ENCODE results near the gene CMTM2. TPM values are rescaled to one million over a fixed set of nuclear protein-coding genes. Genes with fewer than 3 reads are reported as not detected.

CMTM2 gene
- total RNA-seq, 1 donor from 2014 or later = not detected

- H3K4me1 ChIP-seq = peaks cover 10% of the 10 kb centered on the region
- H3K4me3 ChIP-seq = no peak overlapping the region
- H3K27ac ChIP-seq (replicated peaks) = no peak overlapping the region
- H3K9me3 ChIP-seq (replicated peaks) = no peaks in the 10 kb centered on the region
- no peak for DNase-seq
- TF ChIP-seq, protein P1, sequence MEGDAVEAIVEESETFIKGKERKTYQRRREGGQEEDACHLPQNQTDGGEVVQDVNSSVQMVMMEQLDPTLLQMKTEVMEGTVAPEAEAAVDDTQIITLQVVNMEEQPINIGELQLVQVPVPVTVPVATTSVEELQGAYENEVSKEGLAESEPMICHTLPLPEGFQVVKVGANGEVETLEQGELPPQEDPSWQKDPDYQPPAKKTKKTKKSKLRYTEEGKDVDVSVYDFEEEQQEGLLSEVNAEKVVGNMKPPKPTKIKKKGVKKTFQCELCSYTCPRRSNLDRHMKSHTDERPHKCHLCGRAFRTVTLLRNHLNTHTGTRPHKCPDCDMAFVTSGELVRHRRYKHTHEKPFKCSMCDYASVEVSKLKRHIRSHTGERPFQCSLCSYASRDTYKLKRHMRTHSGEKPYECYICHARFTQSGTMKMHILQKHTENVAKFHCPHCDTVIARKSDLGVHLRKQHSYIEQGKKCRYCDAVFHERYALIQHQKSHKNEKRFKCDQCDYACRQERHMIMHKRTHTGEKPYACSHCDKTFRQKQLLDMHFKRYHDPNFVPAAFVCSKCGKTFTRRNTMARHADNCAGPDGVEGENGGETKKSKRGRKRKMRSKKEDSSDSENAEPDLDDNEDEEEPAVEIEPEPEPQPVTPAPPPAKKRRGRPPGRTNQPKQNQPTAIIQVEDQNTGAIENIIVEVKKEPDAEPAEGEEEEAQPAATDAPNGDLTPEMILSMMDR (IDR thresholded peaks at IDR 0.05; ENCODE audit: borderline replicate concordance) = peak; percentile 59
- intact Hi-C loops (cut with micrococcal nuclease) = no loop called here
- H3K36me3 ChIP-seq = no peaks in the 10 kb centered on the region
- H3K27me3 ChIP-seq (ENCODE audit: low read depth) = no peaks in the 10 kb centered on the region
These were observed 9.9 kb downstream of the CMTM2 start for GRCh38 chr16:66588981-66589713.

GRCh38 chr16:66590322-66590721, 11.1 kb downstream of the CMTM2 start:
- no peaks in the 10 kb centered on the region for H3K36me3 ChIP-seq
- peaks cover 8% of the 10 kb centered on the region for H3K4me1 ChIP-seq
- H3K27me3 ChIP-seq (ENCODE audit: low read depth) = no peaks in the 10 kb centered on the region
- intact Hi-C loops (cut with micrococcal nuclease) = no loop called here
- TF ChIP-seq, protein P1 (IDR thresholded peaks at IDR 0.05; ENCODE audit: borderline replicate concordance) = no peak
- H3K4me3 ChIP-seq = no peak overlapping the region
- no peaks in the 10 kb centered on the region for H3K9me3 ChIP-seq (replicated peaks)
- no peak for DNase-seq
- H3K27ac ChIP-seq (replicated peaks) = no peak overlapping the region

DNA sequence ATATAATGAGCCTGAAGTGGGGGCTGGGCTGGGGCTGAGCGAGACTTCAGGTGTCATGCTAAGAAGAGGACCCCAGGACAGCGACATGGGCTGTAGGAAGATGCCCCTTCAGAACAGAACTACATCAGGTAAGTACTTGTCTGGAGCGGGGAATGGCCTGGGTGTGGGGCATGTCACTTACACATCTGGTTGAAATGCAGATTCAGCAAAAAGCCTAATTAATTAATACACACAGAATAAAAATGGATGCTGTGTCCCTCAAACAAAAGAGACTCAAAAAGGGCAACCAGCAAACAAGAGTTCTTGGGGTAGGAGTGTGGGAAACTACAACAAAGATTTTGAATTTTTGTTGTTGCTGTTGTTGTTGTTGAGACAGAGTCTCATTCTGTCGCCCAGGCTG, 11.8 kb downstream of the CMTM2 start:
- TF ChIP-seq, protein P1 (IDR thresholded peaks at IDR 0.05; ENCODE audit: borderline replicate concordance) = no peak
- DNase-seq = no peak
- H3K27ac ChIP-seq (replicated peaks) = no peak overlapping the region
- intact Hi-C loops (cut with micrococcal nuclease) = no loop called here
- no peak overlapping the region for H3K4me3 ChIP-seq
- no peaks in the 10 kb centered on the region for H3K36me3 ChIP-seq
- no peaks in the 10 kb centered on the region for H3K9me3 ChIP-seq (replicated peaks)
- no peaks in the 10 kb centered on the region for H3K27me3 ChIP-seq (ENCODE audit: low read depth)
- peaks cover under 1% of the 10 kb centered on the region for H3K4me1 ChIP-seq

- intact Hi-C loops (cut with micrococcal nuclease) = no loop called here
- Histone ChIP-seq H3K4me1 (no peaks in the 10 kb centered on the region), H3K4me3 (no peak overlapping the region), H3K9me3 (replicated peaks) (no peaks in the 10 kb centered on the region), H3K36me3 (no peaks in the 10 kb centered on the region), H3K27ac (replicated peaks) (no peak overlapping the region), H3K27me3 (ENCODE audit: low read depth) (no peaks in the 10 kb centered on the region)
- DNase-seq = no peak
- TF ChIP-seq, protein P1 (IDR thresholded peaks at IDR 0.05; ENCODE audit: borderline replicate concordance) = no peak
These were observed 13.0 kb downstream of the CMTM2 start for GRCh38 chr16:66592241-66592640.

- TF ChIP-seq, protein P1 (IDR thresholded peaks at IDR 0.05; ENCODE audit: borderline replicate concordance) = no peak
- Histone ChIP-seq H3K27me3 (ENCODE audit: low read depth) (no peaks in the 10 kb centered on the region), H3K4me3 (no peak overlapping the region), H3K9me3 (replicated peaks) (no peaks in the 10 kb centered on the region), H3K27ac (replicated peaks) (no peak overlapping the region), H3K36me3 (no peaks in the 10 kb centered on the region), H3K4me1 (no peaks in the 10 kb centered on the region)
- DNase-seq = no peak
- intact Hi-C loops (cut with micrococcal nuclease) = no loop called here
These were observed 13.6 kb downstream of the CMTM2 start for GRCh38 chr16:66592814-66593213.
